ENCODE measurements around the gene DPP9.

DPP9 gene

DNA sequence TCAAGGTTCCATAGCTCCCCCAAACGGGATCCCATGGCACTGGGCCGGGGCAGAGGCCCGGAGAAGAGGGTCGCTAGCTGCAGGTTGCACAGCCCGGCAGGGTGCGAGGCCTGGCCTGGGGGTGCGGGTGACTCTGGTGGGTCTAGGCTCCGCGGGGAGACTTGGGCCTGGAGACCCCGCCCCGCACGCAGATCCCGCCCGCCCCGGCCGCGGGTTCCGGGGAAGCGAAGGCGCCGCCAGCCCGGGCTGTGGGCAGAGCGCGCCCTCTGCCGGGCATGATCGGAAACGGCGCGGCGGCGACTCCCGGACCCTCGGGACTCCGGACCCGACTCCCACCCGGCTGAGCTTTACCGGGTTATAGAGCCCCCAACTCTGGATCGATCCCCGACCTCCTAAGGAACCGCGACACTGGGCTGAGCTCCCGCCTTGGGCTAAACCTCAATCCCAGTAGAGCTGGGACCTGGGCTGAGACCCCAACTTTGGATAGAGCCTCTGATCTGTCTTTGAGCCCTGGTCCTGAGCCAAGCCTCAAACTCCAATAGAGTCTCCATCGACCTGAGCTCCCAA is 87.4 kb downstream of the DPP9 start:
- TF ChIP-seq EGR1 (IDR thresholded peaks at IDR 0.05) (no peak), ZBTB7A (IDR thresholded peaks at IDR 0.05; ENCODE audit: low read depth) (peak; percentile 93), RAD21 (IDR thresholded peaks at IDR 0.05; ENCODE audit: low read depth) (peak; percentile 81), TCF12 (IDR thresholded peaks at IDR 0.05; ENCODE audit: low read depth) (no peak)

DNA sequence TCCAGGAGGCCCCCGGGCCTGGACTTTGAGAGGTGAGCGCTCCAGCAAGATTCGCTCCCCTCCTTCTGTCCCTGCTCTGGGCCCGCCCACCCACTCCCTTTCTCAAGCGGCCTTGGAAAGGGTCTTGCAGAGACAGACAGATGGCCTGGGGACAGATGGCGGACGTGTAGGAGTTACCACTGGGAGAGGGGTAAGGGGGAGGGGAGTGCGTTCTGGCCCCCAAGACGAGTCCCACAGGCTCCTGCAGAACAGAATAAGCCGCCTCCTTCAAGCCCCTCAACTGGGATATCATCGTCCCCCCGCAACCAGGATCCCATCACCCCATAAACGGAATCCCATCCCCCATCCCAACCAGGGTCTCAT is 87.9 kb downstream of the DPP9 start:
- no peak for TF ChIP-seq TEAD4 (IDR thresholded peaks at IDR 0.05)
- TF ChIP-seq EGR1 (IDR thresholded peaks at IDR 0.05): no peak
- no peak for TF ChIP-seq CEBPB (IDR thresholded peaks at IDR 0.05)
- no peak for TF ChIP-seq NFIC (IDR thresholded peaks at IDR 0.05)
- TF ChIP-seq ZBTB7A (IDR thresholded peaks at IDR 0.05; ENCODE audit: low read depth): no peak
- TF ChIP-seq, protein P1, sequence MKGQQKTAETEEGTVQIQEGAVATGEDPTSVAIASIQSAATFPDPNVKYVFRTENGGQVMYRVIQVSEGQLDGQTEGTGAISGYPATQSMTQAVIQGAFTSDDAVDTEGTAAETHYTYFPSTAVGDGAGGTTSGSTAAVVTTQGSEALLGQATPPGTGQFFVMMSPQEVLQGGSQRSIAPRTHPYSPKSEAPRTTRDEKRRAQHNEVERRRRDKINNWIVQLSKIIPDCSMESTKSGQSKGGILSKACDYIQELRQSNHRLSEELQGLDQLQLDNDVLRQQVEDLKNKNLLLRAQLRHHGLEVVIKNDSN (IDR thresholded peaks at IDR 0.05): no peak
- TF ChIP-seq EP300 (IDR thresholded peaks at IDR 0.05; ENCODE audit: borderline replicate concordance): no peak
- no peak for TF ChIP-seq YY1 (IDR thresholded peaks at IDR 0.05; ENCODE audit: low read depth)

DNA sequence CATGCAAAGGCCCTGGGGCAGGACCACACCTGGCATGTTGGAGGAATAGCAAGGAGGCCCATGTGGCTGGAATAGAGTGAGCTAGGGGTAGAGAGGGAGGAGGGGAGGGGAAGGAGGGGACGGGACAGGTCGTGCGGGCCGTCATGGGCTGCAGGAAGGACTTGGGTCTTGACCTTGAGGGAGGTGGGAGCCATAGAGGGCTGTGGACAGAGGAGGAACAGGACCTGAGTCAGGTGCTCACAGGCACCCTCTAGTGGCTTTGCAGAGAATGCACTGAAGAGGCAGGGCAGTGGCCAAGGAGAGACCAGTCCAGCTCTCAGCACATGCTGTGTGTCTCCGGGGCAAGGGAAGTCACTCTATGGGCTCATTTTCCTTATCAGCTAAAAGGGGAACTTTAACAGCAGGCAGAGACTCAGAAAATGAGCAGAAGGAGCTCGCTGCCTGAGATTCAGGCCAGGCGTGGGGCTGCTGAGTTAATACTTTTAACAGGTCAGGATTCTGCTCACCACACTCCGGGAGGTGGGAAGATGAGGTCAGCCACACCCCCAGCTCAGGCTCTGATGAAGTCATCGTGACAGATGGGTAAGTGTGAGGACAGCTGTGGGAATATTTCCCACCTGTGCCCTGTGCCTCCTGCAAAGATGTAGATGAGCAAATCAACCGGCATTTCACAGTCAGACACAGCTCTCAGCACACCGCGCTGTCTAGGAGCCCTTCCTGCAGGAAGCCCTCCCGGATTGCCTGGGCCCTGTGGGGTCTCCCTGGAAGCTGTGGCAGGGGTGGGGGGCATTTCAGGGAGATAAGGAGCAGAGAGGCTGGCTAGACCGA is 90.3 kb downstream of the DPP9 start:
- TF ChIP-seq TCF12 (IDR thresholded peaks at IDR 0.05; ENCODE audit: low read depth): no peak
- TF ChIP-seq, protein P2, sequence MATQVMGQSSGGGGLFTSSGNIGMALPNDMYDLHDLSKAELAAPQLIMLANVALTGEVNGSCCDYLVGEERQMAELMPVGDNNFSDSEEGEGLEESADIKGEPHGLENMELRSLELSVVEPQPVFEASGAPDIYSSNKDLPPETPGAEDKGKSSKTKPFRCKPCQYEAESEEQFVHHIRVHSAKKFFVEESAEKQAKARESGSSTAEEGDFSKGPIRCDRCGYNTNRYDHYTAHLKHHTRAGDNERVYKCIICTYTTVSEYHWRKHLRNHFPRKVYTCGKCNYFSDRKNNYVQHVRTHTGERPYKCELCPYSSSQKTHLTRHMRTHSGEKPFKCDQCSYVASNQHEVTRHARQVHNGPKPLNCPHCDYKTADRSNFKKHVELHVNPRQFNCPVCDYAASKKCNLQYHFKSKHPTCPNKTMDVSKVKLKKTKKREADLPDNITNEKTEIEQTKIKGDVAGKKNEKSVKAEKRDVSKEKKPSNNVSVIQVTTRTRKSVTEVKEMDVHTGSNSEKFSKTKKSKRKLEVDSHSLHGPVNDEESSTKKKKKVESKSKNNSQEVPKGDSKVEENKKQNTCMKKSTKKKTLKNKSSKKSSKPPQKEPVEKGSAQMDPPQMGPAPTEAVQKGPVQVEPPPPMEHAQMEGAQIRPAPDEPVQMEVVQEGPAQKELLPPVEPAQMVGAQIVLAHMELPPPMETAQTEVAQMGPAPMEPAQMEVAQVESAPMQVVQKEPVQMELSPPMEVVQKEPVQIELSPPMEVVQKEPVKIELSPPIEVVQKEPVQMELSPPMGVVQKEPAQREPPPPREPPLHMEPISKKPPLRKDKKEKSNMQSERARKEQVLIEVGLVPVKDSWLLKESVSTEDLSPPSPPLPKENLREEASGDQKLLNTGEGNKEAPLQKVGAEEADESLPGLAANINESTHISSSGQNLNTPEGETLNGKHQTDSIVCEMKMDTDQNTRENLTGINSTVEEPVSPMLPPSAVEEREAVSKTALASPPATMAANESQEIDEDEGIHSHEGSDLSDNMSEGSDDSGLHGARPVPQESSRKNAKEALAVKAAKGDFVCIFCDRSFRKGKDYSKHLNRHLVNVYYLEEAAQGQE (IDR thresholded peaks at IDR 0.05; ENCODE audit: low read depth): no peak
- TF ChIP-seq, protein P1 (IDR thresholded peaks at IDR 0.05): peak; percentile 53
- TF ChIP-seq, protein P3, sequence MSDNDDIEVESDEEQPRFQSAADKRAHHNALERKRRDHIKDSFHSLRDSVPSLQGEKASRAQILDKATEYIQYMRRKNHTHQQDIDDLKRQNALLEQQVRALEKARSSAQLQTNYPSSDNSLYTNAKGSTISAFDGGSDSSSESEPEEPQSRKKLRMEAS (IDR thresholded peaks at IDR 0.05): peak; percentile 55; the same call in 1 of the 2 replicates
- TF ChIP-seq YY1 (IDR thresholded peaks at IDR 0.05; ENCODE audit: low read depth): 0 out of 2 replicates have a peak, but pooled peaks have one; percentile 24
- peak; percentile 57 for TF ChIP-seq RAD21 (IDR thresholded peaks at IDR 0.05; ENCODE audit: low read depth)
- TF ChIP-seq NFIC (IDR thresholded peaks at IDR 0.05): no peak
- no peak for TF ChIP-seq ZBTB7A (IDR thresholded peaks at IDR 0.05; ENCODE audit: low read depth)
